ENCODE results near the gene ZNF597.

The ZNF597 gene, protein sequence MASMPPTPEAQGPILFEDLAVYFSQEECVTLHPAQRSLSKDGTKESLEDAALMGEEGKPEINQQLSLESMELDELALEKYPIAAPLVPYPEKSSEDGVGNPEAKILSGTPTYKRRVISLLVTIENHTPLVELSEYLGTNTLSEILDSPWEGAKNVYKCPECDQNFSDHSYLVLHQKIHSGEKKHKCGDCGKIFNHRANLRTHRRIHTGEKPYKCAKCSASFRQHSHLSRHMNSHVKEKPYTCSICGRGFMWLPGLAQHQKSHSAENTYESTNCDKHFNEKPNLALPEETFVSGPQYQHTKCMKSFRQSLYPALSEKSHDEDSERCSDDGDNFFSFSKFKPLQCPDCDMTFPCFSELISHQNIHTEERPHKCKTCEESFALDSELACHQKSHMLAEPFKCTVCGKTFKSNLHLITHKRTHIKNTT

DNA sequence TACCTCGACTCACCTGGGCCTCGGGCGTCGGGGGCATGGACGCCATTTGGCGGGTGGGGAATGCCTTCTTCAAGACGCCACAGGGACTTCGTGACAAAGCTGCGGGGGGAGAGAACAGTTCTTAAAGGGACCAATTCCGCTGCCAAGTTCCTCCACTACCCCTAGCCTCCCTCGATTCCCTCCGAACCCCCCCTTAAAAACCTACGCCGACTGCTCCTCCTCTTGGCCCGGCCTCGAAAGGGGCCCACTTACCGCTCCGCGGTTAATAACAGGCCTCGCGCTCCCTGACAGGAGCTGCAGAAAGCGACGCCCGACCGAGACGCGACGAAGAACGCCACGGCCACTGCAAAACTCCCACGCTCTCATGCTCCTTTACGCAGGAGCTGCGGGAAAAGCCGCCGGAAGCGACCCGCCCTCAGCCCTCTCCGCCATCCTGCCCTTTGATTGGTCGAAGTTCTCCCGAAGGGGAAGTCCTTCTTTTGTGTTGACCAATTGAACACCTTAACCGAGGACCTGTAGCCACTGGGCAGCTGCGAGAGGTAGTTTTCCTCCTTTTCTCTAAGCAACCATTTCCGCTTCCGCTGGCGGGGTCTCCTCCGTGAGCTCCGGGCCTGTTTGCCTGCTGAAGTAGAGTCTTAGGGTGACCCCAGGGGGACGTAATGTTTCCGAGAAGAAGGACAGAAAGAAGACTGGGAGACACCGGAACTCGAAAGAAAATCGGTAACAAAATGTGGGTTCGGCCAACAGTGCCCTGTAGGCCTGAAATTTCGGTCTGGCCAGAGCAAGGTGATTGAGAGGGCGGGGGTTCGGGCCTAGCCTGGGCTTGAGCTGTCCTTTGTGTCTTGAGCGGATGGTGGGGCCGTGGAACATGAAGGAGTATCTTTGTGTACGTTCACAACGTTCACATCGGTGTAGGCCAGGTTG is at the start of gene ZNF597, which contains the start of gene NAA60:
TSS of gene ZNF597 (minus strand) at position 397 of the 924 bp plus-strand sequence. CDS start at position 46, 351 bp downstream.
TSS of gene NAA60 (plus strand) at position 573 of the 924 bp plus-strand sequence. CDS start 32,548 bp downstream, outside the sequence.
- no peak for TF ChIP-seq ZNF274 (IDR thresholded peaks at IDR 0.05; ENCODE audit: low read depth, low read length)
- H3K4me3 ChIP-seq (ENCODE audit: low read length): peak within 1 kb of the TSS; percentile 70

DNA sequence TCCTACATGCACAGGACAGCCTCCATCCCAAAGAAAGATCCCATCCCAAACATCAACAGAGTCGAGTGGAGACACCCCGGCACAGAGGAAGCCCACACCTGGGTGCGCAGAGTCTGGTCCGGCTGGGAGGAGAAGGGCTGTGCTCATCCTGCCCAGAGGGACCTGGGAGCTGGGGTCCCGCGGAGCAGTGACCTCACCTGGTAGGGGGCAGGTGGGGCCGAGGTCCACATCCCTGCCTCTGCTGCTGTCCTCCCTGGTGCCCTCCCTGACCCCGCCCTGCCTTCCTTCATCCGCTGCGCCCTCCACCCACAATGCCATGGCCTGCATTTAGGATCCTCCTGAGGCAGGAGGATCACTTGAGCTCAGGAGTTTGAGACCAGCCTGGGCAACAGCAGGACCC is 49.1 kb upstream of the ZNF597 start:
- H3K4me3 ChIP-seq (ENCODE audit: low read length): no peak overlapping the region
- TF ChIP-seq ZNF274 (IDR thresholded peaks at IDR 0.05; ENCODE audit: low read depth, low read length): no peak

DNA sequence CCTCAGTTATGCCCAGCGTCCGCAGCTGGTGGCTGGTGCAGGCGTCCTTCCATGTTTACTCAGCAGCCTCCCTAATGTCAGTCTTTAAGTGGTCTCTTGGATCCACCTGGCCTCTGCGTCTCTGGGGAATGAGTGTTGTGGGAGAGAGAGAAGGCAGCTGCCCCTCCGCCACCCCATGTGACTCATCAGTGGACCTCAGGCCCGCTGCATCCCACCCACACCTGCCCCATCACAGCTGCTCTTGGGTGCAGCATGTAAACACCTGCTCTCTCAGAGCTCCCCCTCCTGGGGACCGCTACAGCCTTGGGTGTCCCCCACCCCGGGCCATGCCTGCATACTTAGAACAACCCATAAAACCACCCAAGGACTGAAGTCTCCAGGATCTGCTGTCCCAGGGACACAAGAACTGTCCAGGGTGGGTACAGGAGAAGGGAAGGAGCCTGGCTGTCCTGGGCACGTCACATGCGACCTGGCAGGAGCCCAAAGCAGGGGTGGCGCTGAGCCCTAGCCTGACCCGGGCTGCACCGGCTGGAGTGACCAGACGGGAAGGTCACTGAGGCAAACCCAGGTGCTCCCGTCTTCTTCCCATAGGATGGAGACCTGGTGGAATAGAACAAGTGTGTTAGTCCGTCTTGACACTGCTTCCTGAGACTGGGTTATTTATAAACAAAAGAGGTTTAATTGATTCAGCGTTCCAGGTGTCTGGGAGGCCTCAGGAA is 47.8 kb upstream of the ZNF597 start:
- no peak for TF ChIP-seq ZNF274 (IDR thresholded peaks at IDR 0.05; ENCODE audit: low read depth, low read length)
- H3K4me3 ChIP-seq (ENCODE audit: low read length): no peak overlapping the region

DNA sequence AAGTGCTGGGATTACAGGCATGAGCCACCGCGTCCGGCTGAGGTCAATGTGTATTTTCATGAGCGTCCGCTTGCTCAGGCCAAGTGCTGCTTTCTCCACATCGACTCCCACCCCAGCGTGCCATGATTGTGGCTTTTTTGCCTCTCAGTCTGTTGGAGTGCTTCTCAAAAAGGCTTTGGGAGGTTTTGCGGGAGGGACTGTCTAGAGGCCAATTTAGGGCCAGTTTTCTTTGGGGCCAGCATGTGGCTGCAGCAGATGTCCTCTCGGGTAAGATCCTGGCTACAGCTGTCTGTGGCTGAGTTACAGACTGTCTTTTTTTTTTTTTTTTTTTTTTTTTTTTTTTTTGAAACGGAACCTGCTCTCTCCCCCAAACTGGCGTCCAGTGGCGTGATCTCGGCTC is 45.5 kb upstream of the ZNF597 start:
- no peak overlapping the region for H3K4me3 ChIP-seq (ENCODE audit: low read length)
- TF ChIP-seq ZNF274 (IDR thresholded peaks at IDR 0.05; ENCODE audit: low read depth, low read length): no peak

DNA sequence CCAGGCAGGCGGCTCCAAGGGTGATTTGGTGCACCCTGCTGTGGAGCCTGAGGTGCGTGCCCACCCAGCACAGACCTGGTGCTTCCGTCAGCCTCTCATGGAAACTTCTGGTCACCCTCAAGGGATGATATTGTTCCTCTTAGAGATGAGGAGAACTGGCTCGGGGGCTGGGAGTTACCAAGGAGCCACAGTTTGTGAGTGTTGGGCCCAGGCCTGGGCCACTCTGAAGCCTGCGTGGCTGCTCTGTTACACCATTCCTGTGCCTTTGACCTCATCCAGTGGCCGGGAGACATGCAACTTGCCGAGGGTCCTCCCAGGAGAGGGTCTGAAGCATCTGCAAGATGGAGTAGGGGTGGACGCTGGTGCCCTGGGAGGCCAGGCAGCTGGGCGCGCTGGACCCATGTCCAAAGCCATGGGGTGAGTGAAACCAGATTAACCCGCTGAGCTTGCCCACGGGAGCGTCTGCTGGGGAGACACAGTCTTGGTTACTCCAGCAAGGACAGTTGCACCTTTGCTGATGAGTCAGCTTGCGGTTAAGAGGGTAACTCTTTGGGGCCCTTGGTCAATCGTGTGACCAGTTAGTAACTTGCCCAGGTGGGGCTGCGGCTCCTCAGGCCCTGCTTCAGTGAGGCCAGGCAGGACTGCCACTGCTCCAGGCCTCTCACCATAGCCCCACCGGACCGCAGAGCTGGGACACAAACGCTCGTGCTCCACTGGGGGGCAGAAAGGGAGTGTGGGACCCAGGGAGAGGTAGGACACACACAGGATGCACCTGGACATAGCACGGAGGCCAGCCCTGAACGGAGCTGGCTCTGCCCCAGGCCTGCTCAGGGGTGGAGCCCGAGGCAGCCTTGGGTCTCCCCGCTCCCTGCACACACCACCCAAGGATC is 44.5 kb upstream of the ZNF597 start:
- H3K4me3 ChIP-seq (ENCODE audit: low read length): no peak overlapping the region
- TF ChIP-seq ZNF274 (IDR thresholded peaks at IDR 0.05; ENCODE audit: low read depth, low read length): no peak

DNA sequence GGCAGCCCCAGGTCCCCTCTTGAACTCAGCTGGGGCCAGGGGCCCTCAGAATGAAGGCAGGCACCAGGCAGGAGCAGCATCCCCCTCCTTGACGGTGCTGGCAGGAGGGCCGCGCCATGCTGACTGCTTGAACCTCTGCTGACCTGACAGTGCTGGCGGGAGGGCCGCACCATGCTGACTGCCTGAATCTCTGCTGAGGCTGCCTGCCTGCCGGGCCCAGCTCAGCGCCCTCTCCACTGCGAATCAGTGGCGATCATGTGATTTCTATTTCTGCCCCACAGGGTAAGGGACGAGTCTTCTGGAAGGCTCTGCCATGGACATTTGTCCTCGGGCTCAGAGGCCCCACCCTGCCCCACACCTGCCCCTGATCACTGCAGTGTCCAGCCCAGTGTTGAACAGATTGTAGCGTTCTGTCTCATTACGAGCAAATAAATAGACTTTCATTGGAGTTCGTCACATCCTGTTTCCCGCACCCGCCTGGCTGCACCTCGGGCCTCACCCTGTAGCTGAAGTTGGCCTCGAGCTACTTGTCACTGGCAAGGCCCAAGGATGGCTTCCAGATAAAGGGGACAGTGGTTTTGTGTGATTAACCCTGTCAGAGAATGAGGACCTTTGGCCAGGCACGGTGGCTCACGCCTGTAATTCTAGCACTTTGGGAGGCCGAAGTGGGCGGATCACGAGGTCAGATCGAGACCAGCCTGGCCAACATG is 43.4 kb upstream of the ZNF597 start:
- no peak overlapping the region for H3K4me3 ChIP-seq (ENCODE audit: low read length)
- TF ChIP-seq ZNF274 (IDR thresholded peaks at IDR 0.05; ENCODE audit: low read depth, low read length): no peak

DNA sequence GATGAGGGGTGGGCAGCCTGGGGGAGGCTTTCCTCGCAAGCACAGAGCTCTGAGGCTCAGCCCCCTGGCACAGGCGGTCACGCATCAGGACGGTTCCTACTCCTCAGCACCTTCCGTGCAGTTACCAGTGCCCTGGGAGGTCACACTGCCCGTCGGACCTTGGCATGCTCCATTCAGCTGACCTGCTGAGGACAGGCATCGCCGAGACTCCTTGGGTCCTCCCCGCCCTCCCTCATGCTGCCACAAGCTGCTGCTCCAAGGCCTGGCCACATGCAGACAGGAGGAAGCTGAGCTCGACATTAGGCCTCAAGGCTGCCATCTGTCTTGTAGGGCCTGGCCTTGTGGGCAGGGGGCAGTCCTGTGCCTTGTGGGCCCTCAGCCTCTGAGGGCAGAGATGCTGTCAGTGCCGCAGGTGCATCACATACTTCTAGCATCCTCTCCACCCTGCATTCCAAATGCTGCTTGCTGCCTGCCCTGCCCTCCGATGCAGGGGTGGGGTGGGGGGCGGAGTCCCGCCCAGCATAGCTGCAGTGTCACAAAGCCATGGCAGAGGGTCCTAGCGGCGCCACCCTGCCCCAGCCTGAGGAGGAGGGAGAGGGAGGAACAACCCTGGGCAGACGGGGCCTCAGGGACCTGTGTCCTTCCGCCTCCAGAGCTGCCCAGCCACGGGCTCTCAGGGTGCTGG is 42.7 kb upstream of the ZNF597 start:
- no peak for TF ChIP-seq ZNF274 (IDR thresholded peaks at IDR 0.05; ENCODE audit: low read depth, low read length)
- no peak overlapping the region for H3K4me3 ChIP-seq (ENCODE audit: low read length)

DNA sequence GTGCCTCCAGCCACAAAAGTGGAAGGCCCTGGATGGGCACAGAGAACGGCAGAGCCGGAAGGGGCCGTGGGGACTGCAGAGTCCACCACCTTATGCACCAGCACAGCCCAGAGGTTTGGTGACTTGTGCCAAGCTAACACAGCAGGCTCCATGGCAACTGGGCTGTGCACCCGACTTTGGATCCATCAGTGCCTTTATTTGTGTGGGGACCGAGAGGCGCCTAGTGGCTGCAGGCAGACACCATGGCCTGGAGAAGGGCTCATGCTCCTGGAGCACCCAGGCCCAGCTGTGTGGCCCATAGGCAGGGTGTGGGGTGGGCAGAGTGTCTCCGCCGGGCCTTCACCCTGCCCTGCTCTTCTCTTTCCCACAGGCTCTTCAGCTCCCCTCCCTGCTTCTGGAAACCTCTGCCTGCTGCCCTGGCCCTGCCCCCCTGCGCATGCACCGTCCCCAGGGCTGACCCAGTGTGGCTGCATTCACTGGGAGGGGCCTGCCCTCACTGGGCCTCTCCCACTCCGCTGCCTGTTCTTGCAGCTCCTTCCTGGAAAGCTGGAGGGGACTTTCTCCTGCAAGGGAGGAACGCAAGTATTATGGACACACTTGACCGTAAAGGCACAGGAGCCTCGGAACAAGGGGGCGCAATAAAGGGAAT is 41.9 kb upstream of the ZNF597 start:
- no peak for TF ChIP-seq ZNF274 (IDR thresholded peaks at IDR 0.05; ENCODE audit: low read depth, low read length)
- H3K4me3 ChIP-seq (ENCODE audit: low read length): no peak overlapping the region

DNA sequence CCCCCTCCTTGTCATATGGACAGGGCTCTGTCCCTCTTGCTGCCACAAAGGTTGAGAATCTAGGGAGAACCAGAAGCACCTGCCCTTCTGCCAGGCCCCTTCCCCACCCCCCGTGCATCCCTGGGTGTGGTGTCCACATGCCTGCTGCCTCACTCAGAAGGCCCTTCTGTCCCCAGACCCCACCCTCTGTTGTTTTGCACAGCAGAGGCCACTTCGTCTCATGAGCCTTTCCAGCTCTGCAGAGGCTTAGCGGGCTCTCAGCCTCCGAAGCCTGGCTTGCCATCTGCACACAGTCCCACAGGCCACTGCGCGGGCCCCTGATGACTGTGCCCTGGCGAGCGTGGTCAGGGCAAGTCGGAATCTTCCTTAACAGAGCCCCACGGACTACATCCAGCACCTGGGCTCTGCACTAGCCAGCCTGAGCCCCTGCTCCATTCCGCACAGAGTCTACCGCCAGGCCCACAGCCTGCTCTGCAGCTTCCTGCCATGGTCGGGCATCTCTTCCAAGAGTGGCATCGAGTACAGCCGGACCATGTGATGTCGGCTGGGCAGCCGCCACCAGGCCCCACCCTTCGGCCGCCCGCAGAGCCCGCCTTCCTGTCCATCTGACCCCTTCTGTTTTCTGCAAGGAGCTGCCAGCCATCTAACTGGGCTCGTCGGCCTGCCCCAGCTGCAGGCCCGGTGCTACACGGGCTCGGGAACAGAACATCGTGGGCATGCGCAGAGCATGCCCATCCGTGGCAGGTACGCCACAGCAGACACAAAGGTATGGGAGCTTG is 41.2 kb upstream of the ZNF597 start:
- no peak for TF ChIP-seq ZNF274 (IDR thresholded peaks at IDR 0.05; ENCODE audit: low read depth, low read length)
- H3K4me3 ChIP-seq (ENCODE audit: low read length): no peak overlapping the region

DNA sequence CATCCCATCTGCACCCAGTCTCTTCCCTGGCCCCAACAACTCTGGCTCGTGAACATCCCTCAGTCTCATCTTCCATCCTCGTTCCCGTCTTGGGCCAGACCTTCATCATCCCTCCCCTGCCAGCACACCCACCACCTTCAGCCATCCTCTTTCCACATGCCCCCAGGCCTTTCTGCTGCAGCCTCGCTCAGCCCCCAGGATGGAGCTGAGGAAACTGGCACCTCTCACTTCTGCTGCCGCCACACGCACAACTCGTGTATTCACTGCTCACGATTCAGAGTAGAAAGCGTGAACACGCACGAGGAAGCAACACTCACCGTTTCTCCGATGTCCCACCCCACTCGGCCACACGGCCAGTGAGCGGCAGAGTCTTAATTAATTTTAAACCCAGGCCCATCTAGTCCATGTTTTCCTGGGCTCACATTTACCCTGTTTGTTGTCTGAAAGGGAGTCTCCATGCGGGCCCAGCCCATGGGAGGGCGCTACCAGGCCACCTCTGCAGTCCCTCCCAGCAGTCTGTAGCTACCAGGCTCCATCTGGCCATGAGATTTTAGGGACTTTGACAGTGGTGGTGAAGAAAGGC is 39.4 kb upstream of the ZNF597 start:
- no peak overlapping the region for H3K4me3 ChIP-seq (ENCODE audit: low read length)
- no peak for TF ChIP-seq ZNF274 (IDR thresholded peaks at IDR 0.05; ENCODE audit: low read depth, low read length)

Data from GM08714 (cell line).